ENCODE results near the gene GOLGA6D.

- TF ChIP-seq, protein P1, sequence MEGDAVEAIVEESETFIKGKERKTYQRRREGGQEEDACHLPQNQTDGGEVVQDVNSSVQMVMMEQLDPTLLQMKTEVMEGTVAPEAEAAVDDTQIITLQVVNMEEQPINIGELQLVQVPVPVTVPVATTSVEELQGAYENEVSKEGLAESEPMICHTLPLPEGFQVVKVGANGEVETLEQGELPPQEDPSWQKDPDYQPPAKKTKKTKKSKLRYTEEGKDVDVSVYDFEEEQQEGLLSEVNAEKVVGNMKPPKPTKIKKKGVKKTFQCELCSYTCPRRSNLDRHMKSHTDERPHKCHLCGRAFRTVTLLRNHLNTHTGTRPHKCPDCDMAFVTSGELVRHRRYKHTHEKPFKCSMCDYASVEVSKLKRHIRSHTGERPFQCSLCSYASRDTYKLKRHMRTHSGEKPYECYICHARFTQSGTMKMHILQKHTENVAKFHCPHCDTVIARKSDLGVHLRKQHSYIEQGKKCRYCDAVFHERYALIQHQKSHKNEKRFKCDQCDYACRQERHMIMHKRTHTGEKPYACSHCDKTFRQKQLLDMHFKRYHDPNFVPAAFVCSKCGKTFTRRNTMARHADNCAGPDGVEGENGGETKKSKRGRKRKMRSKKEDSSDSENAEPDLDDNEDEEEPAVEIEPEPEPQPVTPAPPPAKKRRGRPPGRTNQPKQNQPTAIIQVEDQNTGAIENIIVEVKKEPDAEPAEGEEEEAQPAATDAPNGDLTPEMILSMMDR (IDR thresholded peaks at IDR 0.05): no peak
- no peak for TF ChIP-seq POLR2AphosphoS5 (IDR thresholded peaks at IDR 0.05)
Observed at GRCh38 chr15:75233504-75234190, 49.0 kb upstream of the GOLGA6D start.

Data from prostate gland (tissue), 2 donors.